RWPE2 (cell line): ENCODE measurements around the gene BCL2.

ENCODE experiments used
- ATAC-seq: fragments of 200-7000 bp; cut with Tn5 transposase; 3 replicates; pipeline ENCODE4 v1.9.1; 2021; ENCODE audit warnings: low read depth
- DNase-seq: peaks from one replicate; pipeline ENCODE4 v3.0.0-alpha.2; 2020; ENCODE audit warnings: low spot score
- H3K27ac ChIP-seq: fragments of 450-650 bp; 2 replicates; pipeline ENCODE4 v1.5.1; 2017; ENCODE audit warnings: mild to moderate bottlenecking; ENCODE audit not compliant: poor library complexity, severe bottlenecking
- H3K27me3 ChIP-seq: fragments of 250-450 bp; sonication (Bioruptor Pico); 2 replicates; pipeline ENCODE4 v1.5.1; 2021; ENCODE audit warnings: mild to moderate bottlenecking, moderate library complexity; ENCODE audit not compliant: insufficient read depth, poor library complexity, severe bottlenecking
- H3K36me3 ChIP-seq: fragments of 250-450 bp; sonication (Bioruptor Pico); 2 replicates; pipeline ENCODE4 v1.5.1; 2020; ENCODE audit warnings: low read depth, mild to moderate bottlenecking, moderate library complexity
- H3K4me1 ChIP-seq: fragments of 250-450 bp; sonication (Bioruptor Pico); 2 replicates; pipeline ENCODE4 v1.5.1; 2021; ENCODE audit warnings: mild to moderate bottlenecking, moderate library complexity; ENCODE audit not compliant: insufficient read depth, poor library complexity, severe bottlenecking
- H3K4me3 ChIP-seq: fragments of 250-450 bp; sonication (Bioruptor Pico); 2 replicates; pipeline ENCODE4 v1.5.1; 2021; ENCODE audit warnings: mild to moderate bottlenecking, moderate library complexity; ENCODE audit not compliant: severe bottlenecking
- H3K9me3 ChIP-seq: fragments of 250-450 bp; sonication (Bioruptor Pico); 2 replicates; pipeline ENCODE4 v1.5.1; 2021; ENCODE audit warnings: mild to moderate bottlenecking, moderate library complexity; ENCODE audit not compliant: severe bottlenecking
- TF ChIP-seq, protein P1 (sequence below): fragments of 450-650 bp; IDR thresholded peaks from one replicate; pipeline ENCODE4 v1.5.1; 2017; ENCODE audit warnings: mild to moderate bottlenecking, moderate library complexity; ENCODE audit not compliant: poor library complexity, severe bottlenecking

The BCL2 gene

DNA sequence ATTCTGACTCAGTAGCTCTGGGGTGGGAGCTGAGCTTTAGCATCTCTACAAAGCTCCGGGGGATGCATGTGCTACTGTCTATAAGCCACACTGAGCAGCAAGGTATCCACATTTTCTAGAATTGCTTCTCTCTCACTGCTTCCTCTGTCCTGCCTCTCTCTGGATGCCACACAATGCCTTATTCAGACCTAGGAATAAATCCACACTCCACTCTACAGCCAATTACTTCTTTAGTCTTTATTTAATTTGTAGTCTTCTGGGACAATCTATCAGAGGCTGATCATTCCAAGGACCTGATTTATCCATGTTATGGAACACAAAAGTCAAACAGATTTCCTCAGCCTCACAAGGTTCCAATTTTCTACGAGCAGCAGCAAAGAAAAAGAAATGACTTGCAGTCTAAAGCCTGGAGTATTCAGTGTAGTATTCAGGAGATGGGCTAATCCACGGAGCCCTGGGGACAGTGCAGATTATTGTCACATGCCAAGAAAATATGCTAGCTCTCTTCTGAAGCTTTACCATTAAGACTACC lies 4.4 kb downstream of the BCL2 start:
- DNase-seq (no peak), ATAC-seq (no peak)
- H3K9me3 ChIP-seq: no peaks in the 10 kb centered on the region
- no peak overlapping the region for H3K27ac ChIP-seq
- H3K4me1 ChIP-seq: peaks cover 4% of the 10 kb centered on the region
- no peak overlapping the region for H3K4me3 ChIP-seq
- no peaks in the 10 kb centered on the region for H3K36me3 ChIP-seq
- TF ChIP-seq, protein P1, sequence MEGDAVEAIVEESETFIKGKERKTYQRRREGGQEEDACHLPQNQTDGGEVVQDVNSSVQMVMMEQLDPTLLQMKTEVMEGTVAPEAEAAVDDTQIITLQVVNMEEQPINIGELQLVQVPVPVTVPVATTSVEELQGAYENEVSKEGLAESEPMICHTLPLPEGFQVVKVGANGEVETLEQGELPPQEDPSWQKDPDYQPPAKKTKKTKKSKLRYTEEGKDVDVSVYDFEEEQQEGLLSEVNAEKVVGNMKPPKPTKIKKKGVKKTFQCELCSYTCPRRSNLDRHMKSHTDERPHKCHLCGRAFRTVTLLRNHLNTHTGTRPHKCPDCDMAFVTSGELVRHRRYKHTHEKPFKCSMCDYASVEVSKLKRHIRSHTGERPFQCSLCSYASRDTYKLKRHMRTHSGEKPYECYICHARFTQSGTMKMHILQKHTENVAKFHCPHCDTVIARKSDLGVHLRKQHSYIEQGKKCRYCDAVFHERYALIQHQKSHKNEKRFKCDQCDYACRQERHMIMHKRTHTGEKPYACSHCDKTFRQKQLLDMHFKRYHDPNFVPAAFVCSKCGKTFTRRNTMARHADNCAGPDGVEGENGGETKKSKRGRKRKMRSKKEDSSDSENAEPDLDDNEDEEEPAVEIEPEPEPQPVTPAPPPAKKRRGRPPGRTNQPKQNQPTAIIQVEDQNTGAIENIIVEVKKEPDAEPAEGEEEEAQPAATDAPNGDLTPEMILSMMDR: no peak
- H3K27me3 ChIP-seq: peaks cover 36% of the 10 kb centered on the region

DNA sequence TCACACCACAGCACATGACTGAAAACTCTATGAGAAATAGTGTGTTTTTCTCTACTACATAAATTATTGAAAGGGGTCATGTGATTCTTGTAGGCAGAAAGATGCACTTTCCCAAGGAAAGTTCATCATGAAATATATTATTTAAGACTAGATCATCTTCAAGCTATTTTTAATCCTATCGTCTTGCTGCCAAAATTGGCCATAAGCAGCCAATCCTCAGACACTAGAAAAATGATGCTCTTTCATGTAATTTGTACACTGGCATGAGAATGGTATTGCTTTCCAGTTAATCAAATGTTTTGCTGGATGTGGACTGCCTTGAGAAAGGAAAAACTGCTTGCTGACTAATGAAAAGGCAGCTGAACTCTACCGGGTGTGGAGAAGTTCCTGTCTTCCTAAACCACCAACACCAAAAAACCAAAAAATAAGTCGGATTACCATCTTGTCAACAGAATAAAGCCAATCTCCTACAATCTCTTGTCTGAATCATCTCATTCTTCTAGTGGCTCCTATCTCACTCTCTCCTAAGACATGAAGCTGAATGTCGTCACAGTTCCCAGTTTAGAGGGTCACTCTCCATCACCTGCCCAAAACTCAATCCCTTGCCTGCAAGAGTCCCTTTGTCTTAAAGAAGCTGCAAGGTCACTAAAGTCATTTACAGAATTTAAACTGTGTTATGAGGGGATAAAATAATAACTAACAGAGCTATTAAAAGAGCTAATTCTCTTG lies 5.3 kb downstream of the BCL2 start:
- Histone ChIP-seq H3K4me3 (no peak overlapping the region), H3K36me3 (no peaks in the 10 kb centered on the region), H3K27ac (no peak overlapping the region), H3K4me1 (peaks cover 4% of the 10 kb centered on the region), H3K27me3 (peaks cover 36% of the 10 kb centered on the region), H3K9me3 (no peaks in the 10 kb centered on the region)
- no peak for DNase-seq
- TF ChIP-seq, protein P1: no peak
- no peak for ATAC-seq

- H3K36me3 ChIP-seq: no peaks in the 10 kb centered on the region
- no peaks in the 10 kb centered on the region for H3K9me3 ChIP-seq
- H3K4me1 ChIP-seq: no peaks in the 10 kb centered on the region
- ATAC-seq (no peak), DNase-seq (no peak)
- H3K4me3 ChIP-seq: no peak overlapping the region
- peaks cover 29% of the 10 kb centered on the region for H3K27me3 ChIP-seq
- H3K27ac ChIP-seq: no peak overlapping the region
- TF ChIP-seq, protein P1: no peak
Measured at GRCh38 chr18:63313396-63313917, 6.1 kb downstream of the BCL2 start.

DNA sequence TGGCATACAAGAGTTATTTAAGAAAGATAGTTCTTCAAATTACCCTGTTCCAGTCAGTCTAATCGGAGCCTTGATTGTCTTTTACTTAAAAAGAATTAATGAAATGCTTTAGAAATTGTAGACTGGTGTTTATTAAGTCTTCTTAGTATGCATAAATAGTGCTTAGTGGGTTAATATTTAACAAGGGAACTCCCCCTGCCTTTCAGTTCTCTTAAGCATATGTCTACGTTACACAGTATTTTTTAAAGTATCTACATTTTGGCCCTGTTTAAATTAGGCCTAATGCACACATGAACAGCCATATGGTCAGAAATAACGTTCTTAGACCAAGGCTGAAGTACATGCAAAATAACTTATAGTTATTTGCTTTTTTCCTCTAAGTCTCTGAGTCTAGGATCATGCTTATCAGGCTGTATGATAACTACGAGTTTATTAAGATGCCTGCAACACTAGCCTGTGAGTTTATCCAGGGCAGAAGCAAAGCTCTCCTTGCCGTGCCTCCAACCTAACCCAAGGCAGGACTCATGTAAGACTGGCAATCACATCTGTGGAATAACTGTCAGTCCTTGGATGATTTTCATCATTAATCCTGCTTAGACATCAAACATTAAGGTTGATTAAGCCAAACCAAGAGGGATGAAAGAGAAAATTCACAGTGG lies 6.7 kb downstream of the BCL2 start:
- TF ChIP-seq, protein P1: no peak
- H3K4me1 ChIP-seq: no peaks in the 10 kb centered on the region
- no peak for ATAC-seq
- H3K27me3 ChIP-seq: peaks cover 23% of the 10 kb centered on the region
- H3K4me3 ChIP-seq: no peak overlapping the region
- H3K36me3 ChIP-seq: no peaks in the 10 kb centered on the region
- H3K27ac ChIP-seq: no peak overlapping the region
- H3K9me3 ChIP-seq: no peaks in the 10 kb centered on the region
- DNase-seq: no peak
